Stomach (tissue), 4 donors: ENCODE data around the gene HDHD5.

Source experiments
- CTCF ChIP-seq, 7 experiments: fragments of 450-650 bp in 4 of 7; fragments of 200-600 bp in 3 of 7; sonication (generic) in 3 of 7; IDR thresholded peaks; one replicate each; pipeline ENCODE4 v1.5.1; 2016 to 2019; ENCODE audit warnings: antibody characterized with exemption in 7 of 7, control low read depth in 2 of 7, mild to moderate bottlenecking in 1 of 7
- EP300 ChIP-seq: sonication (generic); formaldehyde crosslinking; IDR thresholded peaks from one replicate; pipeline ENCODE4 v1.6.1; 2017; ENCODE audit warnings: antibody characterized with exemption
- POLR2A ChIP-seq, 4 donors: fragments of 450-650 bp; IDR thresholded peaks; one replicate each; pipeline ENCODE4 v1.6.1; 2016; ENCODE audit warnings: antibody characterized with exemption in 4 of 4, control low read depth in 2 of 4, mild to moderate bottlenecking in 1 of 4, moderate library complexity in 1 of 4
- POLR2AphosphoS5 ChIP-seq, 3 donors: sonication (generic); formaldehyde crosslinking; IDR thresholded peaks; one replicate each; pipeline ENCODE4 v1.6.1; 2016; ENCODE audit warnings: antibody characterized with exemption in 3 of 3

- TF ChIP-seq CTCF (IDR thresholded peaks at IDR 0.05) (no peak), POLR2A (IDR thresholded peaks at IDR 0.05) (no peak), POLR2AphosphoS5 (IDR thresholded peaks at IDR 0.05) (no peak), EP300 (no peak)
Observed at GRCh38 chr22:17192186-17192585, 33.1 kb upstream of the HDHD5 start.
